ENCODE data around the gene EXO1.
"Not testable (repeated sequence)": the region's sequence is repeated elsewhere in the genome, so short reads cannot be mapped to it uniquely, and the experiment has no call there.

EXO1 gene

DNA sequence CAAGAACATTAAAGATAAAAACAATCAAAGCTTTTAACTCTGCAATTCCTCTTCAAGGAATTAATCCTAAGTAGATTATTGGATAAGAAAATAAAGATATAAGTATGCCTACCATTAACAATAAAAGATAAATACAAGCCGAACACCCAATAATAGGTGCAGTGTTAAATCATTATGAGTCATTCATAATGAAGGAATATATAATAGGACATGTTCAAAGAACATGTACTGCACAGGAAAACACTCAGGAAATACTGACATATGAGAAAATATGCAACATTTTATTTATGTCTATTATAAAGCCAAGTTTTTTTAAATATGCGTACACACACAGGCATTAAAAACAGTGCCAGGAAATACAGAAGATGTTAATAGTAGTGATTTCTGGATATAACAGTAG lies 11.1 kb upstream of the EXO1 start:
- DNase-seq (ENCODE audit: low read depth), result no peak

DNA sequence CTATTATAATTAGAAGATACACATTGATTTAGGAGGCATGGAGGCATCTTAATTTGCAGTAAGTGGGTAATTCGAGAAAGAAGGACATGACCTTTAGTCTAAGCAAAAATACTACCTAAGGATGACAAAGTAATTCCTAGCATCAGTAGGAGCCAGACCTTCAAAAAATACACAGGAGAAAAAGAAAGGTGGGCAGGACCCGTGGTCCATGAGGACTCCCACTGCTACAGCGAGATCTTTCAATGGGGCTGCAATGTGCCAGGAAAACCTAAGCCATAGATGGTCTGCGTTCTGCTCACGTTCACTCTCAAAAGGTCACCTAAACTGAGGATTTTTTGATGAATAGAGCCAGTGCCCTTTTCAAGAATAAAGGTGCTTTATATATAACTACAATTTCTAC lies 10.6 kb upstream of the EXO1 start:
- DNase-seq (ENCODE audit: low read depth), result no peak

DNA sequence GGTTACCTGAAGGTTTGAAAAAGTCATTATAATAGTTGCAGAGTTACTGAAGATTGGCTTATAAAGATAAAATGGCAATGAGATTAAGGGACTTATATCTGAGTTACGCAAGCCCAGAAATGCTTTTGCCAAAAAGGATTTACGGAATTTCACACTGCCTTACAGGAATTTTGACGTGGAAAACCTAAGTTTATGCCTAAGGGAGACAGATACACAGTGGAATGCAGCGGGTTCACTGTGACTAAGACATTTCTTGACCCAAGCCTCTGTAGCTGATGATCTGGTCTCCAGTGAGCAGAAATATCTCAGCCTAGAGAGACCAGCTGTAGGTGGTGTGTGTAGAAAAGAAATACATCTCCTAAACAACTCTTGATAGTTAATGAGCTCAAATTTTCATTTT lies 10.1 kb upstream of the EXO1 start:
- DNase-seq (ENCODE audit: low read depth), result peak; percentile 71

DNA sequence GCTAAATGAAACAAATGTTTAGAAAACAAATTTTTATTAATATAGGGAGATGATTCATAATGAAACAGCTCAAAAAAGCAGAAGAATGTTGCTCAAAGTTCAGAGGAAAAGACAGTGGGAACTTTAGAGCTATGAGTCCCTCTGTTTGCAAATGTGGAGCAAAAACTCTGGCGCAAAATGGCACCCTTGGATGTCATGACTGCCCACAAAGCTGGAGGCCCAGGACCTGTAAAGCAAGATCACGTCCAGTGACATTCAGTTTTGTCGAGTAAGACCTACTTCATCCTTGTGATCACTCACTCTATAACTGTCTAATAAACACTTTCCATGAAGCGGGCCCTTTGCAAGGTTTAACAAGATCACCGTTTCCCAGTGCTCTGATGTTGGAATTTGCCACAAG lies 9.1 kb upstream of the EXO1 start:
- DNase-seq (ENCODE audit: low read depth), result no peak

DNA sequence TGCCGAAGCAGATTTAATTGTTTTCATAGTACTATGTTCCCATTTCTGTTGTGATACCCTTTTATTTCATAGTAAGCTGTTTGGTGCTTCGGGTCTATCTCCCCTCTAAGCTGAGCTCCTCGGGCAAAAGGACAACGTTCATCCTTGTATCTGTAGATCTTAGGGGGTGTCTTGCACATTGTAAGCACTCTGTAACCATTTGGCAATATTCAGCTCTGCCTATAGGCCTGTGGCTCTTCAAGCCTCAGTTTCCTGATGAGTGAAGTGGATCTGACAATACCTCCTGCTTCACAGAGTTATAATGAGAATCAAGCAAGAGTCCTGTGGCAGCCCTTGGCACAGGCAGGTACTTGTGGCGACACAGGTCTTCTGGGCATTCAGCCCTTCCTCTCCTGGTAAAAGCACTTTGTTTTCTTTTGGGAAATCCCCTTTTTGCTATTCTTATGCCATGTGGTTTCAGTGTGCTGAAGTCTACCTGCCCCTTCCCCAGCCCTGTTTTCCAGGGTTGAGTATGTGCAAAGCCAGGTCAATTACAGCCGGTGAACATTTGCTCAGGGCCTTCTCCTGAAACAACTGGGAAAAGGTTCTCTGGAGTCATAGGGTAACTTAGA lies 8.5 kb upstream of the EXO1 start:
- DNase-seq (ENCODE audit: low read depth), result no peak

DNA sequence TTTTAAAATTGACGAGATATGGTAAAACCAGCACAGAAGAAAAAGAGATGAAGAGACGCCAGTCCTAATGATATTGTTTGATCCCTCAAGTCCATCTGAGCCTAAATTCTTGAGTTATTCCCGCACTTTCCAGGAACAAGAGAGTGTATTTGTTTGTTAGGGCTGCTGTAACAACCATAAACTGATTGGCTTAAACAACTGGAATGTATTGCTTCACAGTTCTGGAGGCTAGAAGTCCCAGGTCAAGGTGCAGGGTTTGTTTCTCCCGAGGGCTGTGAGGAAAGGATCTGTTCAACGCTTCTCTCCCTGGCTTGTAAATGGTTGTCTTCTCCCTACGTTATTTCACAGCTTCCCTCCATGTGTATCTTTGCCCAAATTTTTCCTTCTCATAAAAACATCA lies 7.8 kb upstream of the EXO1 start:
- no peak for DNase-seq (ENCODE audit: low read depth)

DNA sequence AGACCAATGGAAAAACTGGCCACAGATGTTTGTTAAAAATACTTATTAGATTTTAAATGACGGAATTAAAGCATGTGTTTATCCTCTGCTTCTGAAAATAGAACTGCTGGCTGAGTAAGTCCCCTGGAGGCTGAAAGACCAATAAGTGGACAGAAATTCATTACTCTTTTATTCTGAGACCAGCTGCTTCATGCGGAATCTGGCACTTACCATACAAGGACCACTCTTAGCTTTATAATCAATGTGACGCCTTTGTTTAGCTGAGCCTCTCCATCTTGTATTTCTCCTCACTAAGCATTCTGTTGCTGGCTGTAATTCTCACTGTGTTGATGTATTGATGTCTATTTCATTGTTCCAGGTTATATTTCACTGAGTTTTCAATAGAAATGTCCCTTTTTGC lies 6.3 kb upstream of the EXO1 start:
- DNase-seq (ENCODE audit: low read depth), result no peak

DNA sequence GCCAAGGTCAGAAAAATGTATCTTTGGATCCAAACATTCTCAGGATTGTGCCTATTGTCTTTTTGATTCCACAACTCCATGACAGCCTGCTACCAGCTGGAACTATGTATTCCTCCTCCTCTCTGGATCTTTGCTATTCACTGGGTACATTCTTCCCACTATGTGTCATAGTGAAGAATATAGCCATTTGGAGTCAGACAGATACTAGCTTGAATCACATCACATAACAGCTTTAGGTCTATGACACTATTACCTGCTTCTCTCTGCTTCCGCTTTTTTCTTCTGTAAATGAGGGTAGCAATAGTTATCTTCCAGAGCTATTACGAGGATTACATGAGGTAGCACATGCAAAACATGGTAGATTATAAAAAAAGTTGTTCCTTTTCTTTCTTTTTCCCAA lies 5.4 kb upstream of the EXO1 start:
- DNase-seq (ENCODE audit: low read depth), result no peak

DNA sequence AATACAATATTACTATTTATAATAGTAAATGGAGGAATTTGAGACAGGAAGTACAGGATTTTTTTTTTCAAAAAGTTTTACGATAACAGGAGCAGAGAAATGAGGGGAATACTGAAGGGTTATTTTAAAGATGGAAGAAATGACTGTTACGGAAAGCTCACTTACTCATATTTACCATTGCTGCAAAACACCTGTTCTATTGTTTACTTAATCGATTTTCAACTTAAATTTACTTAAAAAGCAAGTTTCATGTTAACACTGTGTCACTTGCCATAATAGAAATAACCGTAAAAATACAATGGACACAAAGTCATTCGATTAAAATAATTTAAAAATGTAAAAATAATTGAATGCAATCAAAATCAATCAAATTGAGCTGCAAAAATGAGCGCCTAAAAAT lies 3.4 kb upstream of the EXO1 start:
- no peak for DNase-seq (ENCODE audit: low read depth)

DNA sequence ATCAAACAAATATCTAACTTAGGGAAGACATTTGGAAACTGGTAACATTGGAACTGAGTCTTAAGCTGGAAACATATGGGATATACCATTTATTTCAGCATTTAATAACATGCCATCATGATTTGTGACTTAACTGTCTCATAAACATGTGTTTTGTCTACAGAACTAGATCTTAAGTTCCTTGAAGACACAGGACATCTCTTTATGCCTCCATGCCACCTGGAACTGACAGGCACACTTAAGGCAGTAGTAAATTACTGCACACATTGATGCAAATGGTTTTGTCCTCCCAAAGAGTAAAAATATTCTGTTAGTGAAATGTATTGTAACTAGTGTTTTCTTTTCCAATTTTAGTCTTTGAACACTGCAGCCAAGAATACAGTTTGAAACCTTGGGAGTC lies 1.6 kb upstream of the EXO1 start:
- no peak for DNase-seq (ENCODE audit: low read depth)

DNA sequence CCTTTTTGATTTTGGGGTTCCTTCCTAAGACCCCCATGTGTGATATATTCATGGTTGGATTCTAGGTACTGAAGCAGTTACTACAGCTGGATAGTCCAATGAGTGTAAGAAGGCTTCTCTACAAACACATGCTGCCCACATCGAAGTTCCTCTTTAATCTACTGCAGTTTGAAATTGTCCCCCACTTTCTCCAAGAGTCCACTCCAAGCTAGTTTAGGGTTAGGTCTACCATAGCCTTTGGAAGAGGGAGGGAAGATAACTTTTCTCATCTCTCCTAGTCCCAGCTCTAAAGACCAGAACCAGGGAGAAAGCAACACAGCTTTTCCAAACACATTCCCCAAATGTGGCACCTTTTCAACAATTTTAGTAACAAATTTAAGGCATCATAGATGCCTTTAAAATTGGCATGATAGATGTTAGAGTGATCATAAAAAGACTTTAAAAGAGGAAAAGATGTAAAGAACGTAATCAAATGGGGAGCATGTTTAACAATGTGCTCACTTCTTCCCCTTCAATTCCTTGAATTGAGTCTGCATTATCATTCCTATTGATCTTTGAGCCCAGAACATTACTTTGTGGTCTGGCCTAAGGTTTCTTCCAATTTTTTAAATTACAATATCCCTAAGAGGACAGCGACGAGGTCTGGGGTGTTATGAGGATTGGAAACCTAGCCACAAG lies 1.0 kb upstream of the EXO1 start:
- DNase-seq (ENCODE audit: low read depth), result no peak

DNA sequence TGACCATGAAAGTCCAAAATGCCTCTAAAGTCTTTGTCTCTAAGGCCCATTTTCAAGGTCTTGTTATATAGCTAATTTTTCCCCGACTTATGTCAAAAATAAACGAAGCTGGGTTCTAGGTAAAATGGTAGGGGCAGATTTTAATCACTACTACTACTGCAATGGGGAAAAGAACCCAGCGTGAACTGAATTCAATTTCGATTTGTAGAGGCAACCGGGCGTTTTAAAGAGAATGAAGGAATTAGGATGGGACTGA lies 536 bp upstream of the EXO1 start:
- no peak for DNase-seq (ENCODE audit: low read depth)

DNA sequence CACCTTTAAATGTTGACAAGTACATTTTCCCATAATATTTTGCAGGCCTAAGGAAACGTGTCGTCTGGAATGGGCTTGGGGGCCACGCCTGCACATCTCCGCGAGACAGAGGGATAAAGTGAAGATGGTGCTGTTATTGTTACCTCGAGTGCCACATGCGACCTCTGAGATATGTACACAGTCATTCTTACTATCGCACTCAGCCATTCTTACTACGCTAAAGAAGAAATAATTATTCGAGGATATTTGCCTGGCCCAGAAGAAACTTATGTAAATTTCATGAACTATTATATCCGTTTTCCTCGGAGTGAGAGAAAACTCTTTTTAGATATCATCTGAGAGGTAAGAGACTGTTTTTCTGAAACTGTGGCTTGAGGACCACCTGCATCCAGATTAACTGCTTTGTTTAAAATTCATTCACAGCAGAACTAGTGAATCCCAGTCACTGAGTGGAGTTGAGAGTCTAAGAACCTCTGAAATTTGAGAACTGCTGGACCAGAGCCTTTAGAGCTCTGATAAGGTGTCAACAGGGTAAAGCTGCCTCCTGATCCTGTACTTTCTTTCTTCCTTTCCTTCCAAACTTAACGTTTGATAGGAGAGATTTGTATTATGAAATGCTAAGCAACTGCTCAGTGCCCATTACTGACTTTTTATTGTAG lies 811 bp downstream of the EXO1 start:
- no peak for DNase-seq (ENCODE audit: low read depth)

DNA sequence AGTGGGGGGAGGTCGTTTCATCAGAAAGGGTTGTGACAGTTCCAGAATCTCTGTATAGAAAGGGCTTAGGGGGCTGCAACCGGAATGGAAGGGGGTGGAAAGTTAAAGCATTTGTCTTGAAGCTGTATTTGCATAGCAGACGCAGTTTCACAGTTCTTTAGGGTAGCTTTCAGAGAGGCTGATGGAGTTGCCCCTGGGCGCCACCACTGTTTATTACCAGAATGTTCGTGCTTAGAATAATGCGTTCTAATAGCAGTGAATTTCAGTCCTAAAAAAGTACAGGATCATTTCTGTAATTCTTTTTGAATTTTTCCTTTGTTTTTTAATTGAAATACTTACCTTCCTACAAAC lies 1.3 kb downstream of the EXO1 start:
- no peak for DNase-seq (ENCODE audit: low read depth)

DNA sequence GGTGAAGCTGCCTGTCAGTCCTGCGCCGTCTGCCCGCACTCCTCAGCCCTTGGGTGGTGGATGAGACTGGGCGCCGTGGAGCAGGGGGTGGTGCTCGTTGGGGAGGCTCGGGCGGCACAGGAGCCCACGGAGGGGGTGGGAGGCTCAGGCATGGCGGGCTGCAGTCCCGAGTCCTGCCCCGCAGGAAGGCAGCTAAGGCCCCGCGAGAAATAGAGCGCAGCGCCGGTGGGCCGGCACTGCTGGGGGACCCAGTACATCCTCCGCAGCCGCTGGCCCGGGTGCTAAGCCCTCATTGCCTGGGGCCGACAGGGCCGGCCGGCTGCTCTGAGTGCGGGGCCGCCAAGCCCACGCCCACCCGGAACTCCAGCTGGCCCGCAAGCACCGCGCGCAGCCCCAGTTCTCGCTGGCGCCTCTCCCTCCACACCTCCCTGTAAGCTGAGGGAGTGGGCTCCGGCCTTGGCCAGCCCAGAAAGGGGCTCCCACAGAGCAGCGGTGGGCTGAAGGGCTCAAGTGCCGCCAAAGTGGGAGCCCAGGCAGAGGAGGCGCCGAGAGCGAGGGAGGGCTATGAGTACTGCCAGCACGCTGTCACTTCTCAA lies 7.6 kb downstream of the EXO1 start:
- not testable (repeated sequence) for DNase-seq (ENCODE audit: low read depth)

DNA sequence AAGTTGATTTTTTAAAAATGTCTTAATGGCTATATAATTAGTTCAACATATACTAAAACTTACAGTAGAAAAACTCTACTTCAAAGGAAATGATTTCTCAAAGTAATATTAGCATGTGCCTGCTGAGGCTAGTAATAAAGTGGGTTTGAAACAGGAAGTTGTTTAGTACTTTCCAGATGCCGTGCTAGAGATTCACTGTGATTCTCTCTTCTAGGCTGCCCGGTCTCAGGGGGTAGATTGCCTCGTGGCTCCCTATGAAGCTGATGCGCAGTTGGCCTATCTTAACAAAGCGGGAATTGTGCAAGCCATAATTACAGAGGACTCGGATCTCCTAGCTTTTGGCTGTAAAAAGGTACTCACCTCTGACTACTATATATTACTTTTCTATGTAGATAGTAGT lies 9.1 kb downstream of the EXO1 start:
- no peak for DNase-seq (ENCODE audit: low read depth)

DNA sequence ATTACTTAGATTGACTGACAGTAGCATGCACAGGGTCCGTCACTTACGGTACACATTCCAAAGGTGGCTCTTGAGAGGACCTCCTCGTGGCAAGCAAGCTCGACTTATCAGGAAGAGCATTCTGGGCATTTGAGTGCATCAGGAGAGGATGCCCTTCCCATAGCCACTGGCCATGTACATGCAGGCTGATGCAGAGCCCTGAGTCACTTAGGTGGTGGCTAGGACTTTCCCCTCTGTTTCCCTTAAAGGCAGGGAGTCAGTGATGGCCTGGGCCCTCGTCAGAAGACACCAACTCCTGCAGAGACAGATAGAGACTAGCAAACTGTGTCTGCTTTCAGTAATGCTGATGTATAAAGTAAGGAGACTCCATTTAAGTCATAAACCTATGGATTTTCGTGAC lies 12.9 kb downstream of the EXO1 start:
- DNase-seq (ENCODE audit: low read depth), result no peak

DNA sequence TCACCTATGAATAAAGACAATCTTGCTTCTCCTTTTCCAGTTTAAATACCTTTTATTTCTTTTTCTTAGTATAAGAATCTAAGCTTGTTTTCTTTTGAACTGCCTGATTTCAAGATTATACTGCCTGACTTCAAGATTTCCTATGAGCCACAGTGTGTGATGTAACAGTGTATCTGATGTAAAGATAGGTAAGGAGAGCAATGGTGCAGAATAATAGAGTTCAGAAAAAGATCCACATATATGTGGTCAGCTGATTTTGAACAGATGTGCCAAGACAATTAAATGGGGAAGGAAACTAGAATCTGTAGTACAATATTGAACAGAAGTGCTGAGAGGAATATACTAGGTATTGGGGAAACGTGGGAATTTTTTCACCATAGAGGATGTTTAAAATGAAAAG lies 21.0 kb downstream of the EXO1 start:
- no peak for DNase-seq (ENCODE audit: low read depth)

DNA sequence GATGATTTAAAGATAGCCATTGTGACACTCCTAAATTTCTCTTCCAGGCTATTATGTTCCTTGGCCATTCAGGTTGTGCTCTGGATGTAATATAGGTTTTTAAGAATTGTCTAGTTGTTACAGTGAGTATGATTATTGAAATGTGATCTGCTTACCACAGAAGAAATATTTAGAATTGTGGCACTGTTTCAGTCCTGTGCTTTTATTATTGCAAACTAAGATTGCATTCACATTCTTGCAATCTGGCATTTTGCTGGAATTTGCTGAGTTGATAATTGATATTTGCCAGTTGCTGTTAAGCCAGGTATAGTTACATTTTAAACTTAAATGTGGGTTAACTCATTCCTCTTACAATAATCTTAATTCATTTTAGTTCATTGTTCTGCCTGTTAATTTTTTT lies 22.3 kb downstream of the EXO1 start:
- DNase-seq (ENCODE audit: low read depth), result no peak

DNA sequence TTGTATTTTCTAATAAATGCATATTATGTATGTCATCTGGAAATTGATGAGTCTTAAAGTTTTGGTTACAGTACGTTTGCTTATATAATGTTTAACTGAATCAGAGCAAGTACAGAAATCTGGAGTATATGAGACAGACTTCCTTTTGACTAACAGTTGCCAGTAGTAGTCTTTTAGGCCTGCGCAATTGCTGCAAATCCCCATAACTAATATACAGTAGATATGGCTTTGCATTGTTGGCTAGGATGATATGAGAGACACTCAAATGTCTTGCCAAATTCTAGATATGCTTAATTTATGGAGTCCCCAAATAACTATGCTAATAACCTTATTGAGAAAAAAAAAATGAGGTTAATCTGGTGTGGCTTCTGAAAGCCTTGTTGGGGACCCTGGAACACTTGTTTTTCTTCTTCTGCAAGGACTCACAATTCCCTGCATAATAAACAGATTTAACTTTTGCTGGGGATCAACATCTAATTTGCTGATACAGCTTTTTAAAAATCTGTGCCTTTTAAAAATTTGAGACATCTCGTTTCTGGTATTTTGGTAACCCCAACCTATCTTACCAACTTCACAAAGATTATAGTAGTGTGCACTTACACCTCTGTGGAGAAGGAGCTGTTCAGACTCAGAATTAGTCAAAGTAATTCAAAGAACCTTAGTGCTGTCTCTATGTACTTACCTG lies 22.9 kb downstream of the EXO1 start:
- no peak for DNase-seq (ENCODE audit: low read depth)

DNA sequence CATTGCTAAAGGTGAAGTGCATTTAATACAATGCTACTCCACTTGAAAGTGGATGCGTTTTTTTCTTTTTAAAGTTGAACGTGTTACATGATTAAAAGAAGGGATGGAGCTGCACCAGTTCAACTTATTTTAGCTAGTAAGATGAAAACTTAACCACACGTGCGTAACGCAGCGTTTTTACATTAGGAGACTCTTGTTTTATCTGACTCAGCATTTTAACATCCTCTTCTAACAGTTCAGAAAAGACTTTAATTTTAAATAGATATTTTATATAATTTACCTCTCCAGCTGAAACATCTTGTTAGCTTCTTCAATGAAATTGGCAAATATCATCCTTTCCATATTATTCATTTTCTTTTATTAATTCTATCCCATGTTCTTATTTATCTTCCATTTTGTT lies 33.4 kb downstream of the EXO1 start:
- DNase-seq (ENCODE audit: low read depth), result no peak

DNA sequence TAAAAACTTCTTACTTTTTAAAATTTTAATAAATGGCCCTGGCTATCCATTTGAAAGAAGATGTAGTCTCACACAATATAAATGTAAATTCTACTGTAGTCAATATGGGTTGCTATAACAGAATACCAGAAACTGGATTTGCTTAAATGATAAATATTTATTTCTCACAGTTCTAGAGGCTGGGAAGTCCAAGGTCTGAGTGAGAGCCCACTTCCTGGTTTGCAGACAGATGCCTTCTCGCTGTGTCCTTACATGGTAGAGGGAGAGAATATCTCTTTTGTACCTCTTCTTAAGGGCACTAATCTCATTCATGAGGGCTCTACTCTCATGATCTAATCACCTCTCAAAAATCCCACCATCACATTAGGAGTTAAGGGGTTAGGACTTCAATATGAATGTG lies 35.2 kb downstream of the EXO1 start:
- DNase-seq (ENCODE audit: low read depth), result no peak

DNA sequence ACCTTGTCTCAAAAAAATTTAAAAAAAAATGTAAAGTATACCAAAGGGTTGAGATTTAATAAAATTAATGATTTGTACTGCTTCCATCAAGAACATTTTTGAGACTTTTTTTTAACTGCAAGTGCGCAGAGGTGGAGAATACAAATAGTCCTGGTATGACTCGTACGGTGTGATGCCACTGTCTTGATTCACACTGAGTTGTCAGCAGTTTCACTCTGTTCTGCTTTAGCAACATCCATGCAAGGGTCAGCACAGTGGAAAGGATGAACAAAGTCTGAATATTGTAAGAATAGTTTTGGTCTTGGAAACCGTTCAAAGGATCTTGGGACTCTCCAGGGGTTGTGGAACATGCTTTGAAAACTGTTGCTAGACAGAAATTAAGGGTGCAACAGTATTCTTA lies 40.2 kb downstream of the EXO1 start:
- DNase-seq (ENCODE audit: low read depth), result no peak
